Neuronal stem cell (in vitro differentiated cells): ENCODE measurements around the gene NSG1.

Source experiments
- DNase-seq: peaks from one replicate; pipeline ENCODE4 v3.0.0-alpha.2; 2013; ENCODE audit warnings: low spot score
- H2AFZ ChIP-seq: one replicate; pipeline ENCODE4 v1.6.1; 2013; ENCODE audit warnings: mild to moderate bottlenecking, low read length, inconsistent platforms
- H2AK5ac ChIP-seq: 2 replicates; pipeline ENCODE4 v1.6.1; 2013; ENCODE audit warnings: low read depth, mild to moderate bottlenecking, inconsistent platforms, low read length, moderate library complexity, mixed read lengths
- H2BK120ac ChIP-seq: 2 replicates; pipeline ENCODE4 v1.6.1; 2013; ENCODE audit warnings: low read depth, mild to moderate bottlenecking, inconsistent platforms, low read length, moderate library complexity, mixed read lengths
- H2BK12ac ChIP-seq: one replicate; pipeline ENCODE4 v1.6.1; 2013; ENCODE audit warnings: low read length, inconsistent platforms
- H2BK15ac ChIP-seq: 2 replicates; pipeline ENCODE4 v1.6.1; 2013; ENCODE audit warnings: mild to moderate bottlenecking, low read length, inconsistent platforms, mixed read lengths
- H2BK5ac ChIP-seq: one replicate; pipeline ENCODE4 v1.6.1; 2013; ENCODE audit warnings: inconsistent platforms, mild to moderate bottlenecking, low read length, moderate library complexity
- H3K14ac ChIP-seq: one replicate; pipeline ENCODE4 v1.6.1; 2013; ENCODE audit warnings: low read length, inconsistent platforms
- H3K18ac ChIP-seq: 2 replicates; pipeline ENCODE4 v1.6.1; 2013; ENCODE audit warnings: low read length, inconsistent platforms
- H3K23ac ChIP-seq: 2 replicates; pipeline ENCODE4 v1.6.1; 2013; ENCODE audit warnings: low read depth, mild to moderate bottlenecking, mixed read lengths, low read length, inconsistent platforms; ENCODE audit not compliant: poor library complexity
- H3K27ac ChIP-seq: replicated peaks from 3 replicates; pipeline ENCODE4 v1.5.1; 2013; ENCODE audit warnings: low read length, inconsistent platforms
- H3K27me3 ChIP-seq, 3 experiments: 2 replicates each; pipeline ENCODE4 v1.6.1; 2013; ENCODE audit warnings: low read length in 3 of 3, mild to moderate bottlenecking in 2 of 3, inconsistent platforms in 1 of 3, low read depth in 1 of 3, mixed read lengths in 1 of 3, moderate library complexity in 1 of 3; ENCODE audit not compliant: control insufficient read depth in 3 of 3, insufficient read depth in 3 of 3
- H3K36me3 ChIP-seq, 2 donors: replicated peaks in 1 of 2; 2 replicates each; pipeline ENCODE4 v1.6.1; 2013; ENCODE audit warnings: low read length in 2 of 2; ENCODE audit not compliant: control insufficient read depth in 2 of 2, insufficient read depth in 2 of 2
- H3K4ac ChIP-seq: 2 replicates; pipeline ENCODE4 v1.6.1; 2013; ENCODE audit warnings: inconsistent platforms, mild to moderate bottlenecking, low read length, moderate library complexity
- H3K4me1 ChIP-seq, 2 donors: 1 replicate in 1 of 2; 2 replicates in 1 of 2; pipeline ENCODE4 v1.6.1; 2013; ENCODE audit warnings: low read length in 2 of 2, low read depth in 1 of 2; ENCODE audit not compliant: control insufficient read depth in 2 of 2, insufficient read depth in 1 of 2
- H3K4me2 ChIP-seq: one replicate; pipeline ENCODE4 v1.6.1; 2013; ENCODE audit warnings: mild to moderate bottlenecking, low read length, inconsistent platforms; ENCODE audit not compliant: insufficient read depth, poor library complexity, severe bottlenecking
- H3K4me3 ChIP-seq, 2 donors: 2 replicates each; pipeline ENCODE4 v1.5.1; 2013; ENCODE audit warnings: low read length in 2 of 2, mild to moderate bottlenecking in 2 of 2, inconsistent platforms in 1 of 2, moderate library complexity in 1 of 2
- H3K79me1 ChIP-seq: one replicate; pipeline ENCODE4 v1.6.1; 2013; ENCODE audit warnings: low read depth, mild to moderate bottlenecking, inconsistent platforms, low read length, moderate library complexity
- H3K9ac ChIP-seq: one replicate; pipeline ENCODE4 v1.6.1; 2013; ENCODE audit warnings: mild to moderate bottlenecking, low read depth, low read length, inconsistent platforms; ENCODE audit not compliant: poor library complexity
- H3K9me3 ChIP-seq, 2 donors: replicated peaks in 1 of 2; 2 replicates each; pipeline versions ENCODE3 to v1.6.1; 2013; ENCODE audit warnings: low read length in 2 of 2, mild to moderate bottlenecking in 2 of 2, inconsistent platforms in 1 of 2, low read depth in 1 of 2, mixed read lengths in 1 of 2, moderate library complexity in 1 of 2; ENCODE audit not compliant: control insufficient read depth in 2 of 2, insufficient read depth in 1 of 2
- H4K8ac ChIP-seq: one replicate; pipeline ENCODE4 v1.6.1; 2013; ENCODE audit warnings: low read depth, mild to moderate bottlenecking, inconsistent platforms, low read length, moderate library complexity
- H4K91ac ChIP-seq: one replicate; pipeline ENCODE4 v1.6.1; 2013; ENCODE audit warnings: low read length, low read depth, mild to moderate bottlenecking, inconsistent platforms; ENCODE audit not compliant: poor library complexity
- WGBS, 2 donors: extraction: QIAGEN DNeasy Blood & Tissue Kit; methylation state at CpG; one replicate each; pipeline ENCODE4 v1.1.7; 2013; ENCODE audit warnings: missing lambda C conversion rate in 2 of 2, mixed read lengths in 1 of 2; ENCODE audit not compliant: insufficient read length in 2 of 2, insufficient replicate concordance in 1 of 2; ENCODE audit errors: extremely low coverage in 2 of 2; 5-methylcytosine and 5-hydroxymethylcytosine counted together

NSG1 gene

GRCh38 chr4:4341861-4342650 lies 44.8 kb upstream of the NSG1 start:
- no peak overlapping the region for H3K27ac ChIP-seq
- no peaks in the 10 kb centered on the region for H3K4me1 ChIP-seq
- no CpG with 5 or more reads among the region's 9 CpGs for WGBS, 2 donors
- no peak overlapping the region for H2AFZ ChIP-seq
- H3K36me3 ChIP-seq = no peaks in the 10 kb centered on the region
- no peak overlapping the region for H4K91ac ChIP-seq
- no peak overlapping the region for H3K4me2 ChIP-seq
- no peak overlapping the region for H2AK5ac ChIP-seq
- H2BK5ac ChIP-seq = no peak overlapping the region
- no peak overlapping the region for H2BK120ac ChIP-seq
- H4K8ac ChIP-seq = no peak overlapping the region
- H2BK15ac ChIP-seq = no peak overlapping the region
- no peaks in the 10 kb centered on the region for H3K9me3 ChIP-seq
- H3K27me3 ChIP-seq = peaks cover 0 to 18% (median 0%) of the 10 kb centered on the region in 3 experiments
- no peak overlapping the region for H3K18ac ChIP-seq
- H3K4ac ChIP-seq = no peak overlapping the region
- no peak overlapping the region for H2BK12ac ChIP-seq
- no peak for DNase-seq
- no peak overlapping the region for H3K4me3 ChIP-seq
- no peak overlapping the region for H3K14ac ChIP-seq
- no peak overlapping the region for H3K9ac ChIP-seq
- H3K23ac ChIP-seq = peak overlapping the region; percentile 39
- no peaks in the 10 kb centered on the region for H3K79me1 ChIP-seq

DNA sequence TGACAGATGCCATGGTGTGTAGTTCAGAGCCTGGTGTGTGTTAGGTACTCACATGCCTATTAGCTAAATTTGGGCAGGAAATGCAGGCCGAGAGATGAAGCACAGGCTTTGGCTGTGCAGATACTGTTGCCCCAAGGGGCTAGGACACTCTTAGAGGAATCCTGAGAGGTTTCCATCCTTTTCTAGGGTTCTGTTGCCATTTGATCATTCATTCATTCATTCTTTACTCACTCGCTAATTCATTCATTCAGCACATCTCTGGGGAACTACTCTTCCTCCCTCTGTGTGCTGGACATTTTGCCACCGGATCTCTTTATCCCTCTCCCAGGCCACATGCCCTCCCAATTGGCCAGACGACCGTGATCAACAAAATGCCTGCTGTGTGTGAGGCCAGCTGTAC lies 43.9 kb upstream of the NSG1 start:
- Histone ChIP-seq H2BK5ac (no peak overlapping the region), H3K4me1 (no peaks in the 10 kb centered on the region), H3K23ac (no peak overlapping the region), H3K14ac (no peak overlapping the region), H3K9ac (no peak overlapping the region), H3K27me3 (peaks cover 0 to 13% (median 0%) of the 10 kb centered on the region in 3 experiments), H2BK12ac (no peak overlapping the region), H2BK15ac (no peak overlapping the region), H2AK5ac (no peak overlapping the region), H3K79me1 (no peaks in the 10 kb centered on the region), H3K27ac (no peak overlapping the region), H3K18ac (no peak overlapping the region), H2BK120ac (no peak overlapping the region), H4K8ac (no peak overlapping the region), H3K4ac (no peak overlapping the region), H3K36me3 (no peaks in the 10 kb centered on the region), H3K9me3 (no peaks in the 10 kb centered on the region), H3K4me3 (peak overlapping the region in 1 of 2 donors; percentile 47), H3K4me2 (no peak overlapping the region), H2AFZ (no peak overlapping the region), H4K91ac (no peak overlapping the region)
- DNase-seq = no peak
- no CpG with 5 or more reads among the region's 5 CpGs for WGBS, 2 donors

- Histone ChIP-seq H2BK15ac (no peak overlapping the region), H3K4me3 (no peak overlapping the region), H3K4ac (no peak overlapping the region), H4K91ac (no peak overlapping the region), H3K27me3 (peaks cover 0 to 5% (median 0%) of the 10 kb centered on the region in 3 experiments), H3K18ac (no peak overlapping the region), H2BK5ac (no peak overlapping the region), H3K9me3 (no peaks in the 10 kb centered on the region), H2BK12ac (no peak overlapping the region), H3K9ac (no peak overlapping the region), H2AFZ (no peak overlapping the region), H2AK5ac (no peak overlapping the region), H3K4me2 (no peak overlapping the region), H2BK120ac (no peak overlapping the region), H3K36me3 (no peaks in the 10 kb centered on the region), H3K79me1 (no peaks in the 10 kb centered on the region), H3K23ac (no peak overlapping the region), H3K27ac (no peak overlapping the region), H4K8ac (no peak overlapping the region), H3K14ac (no peak overlapping the region), H3K4me1 (no peaks in the 10 kb centered on the region)
- DNase-seq = no peak
- WGBS, 2 donors = no CpG with 5 or more reads among the region's 14 CpGs
These were observed 41.9 kb upstream of the NSG1 start for GRCh38 chr4:4344915-4345527.

GRCh38 chr4:4347585-4347984 lies 39.3 kb upstream of the NSG1 start:
- WGBS, 2 donors = no CpG with 5 or more reads among the region's 1 CpG
- H3K18ac ChIP-seq = no peak overlapping the region
- no peak overlapping the region for H2BK5ac ChIP-seq
- no peak overlapping the region for H3K9ac ChIP-seq
- no peak overlapping the region for H2BK15ac ChIP-seq
- H3K27ac ChIP-seq = no peak overlapping the region
- H3K4ac ChIP-seq = no peak overlapping the region
- no peak overlapping the region for H4K8ac ChIP-seq
- H3K23ac ChIP-seq = no peak overlapping the region
- peaks cover 0 to 5% (median 0%) of the 10 kb centered on the region in 3 experiments for H3K27me3 ChIP-seq
- no peak for DNase-seq
- H3K9me3 ChIP-seq = no peaks in the 10 kb centered on the region
- H4K91ac ChIP-seq = no peak overlapping the region
- H3K4me3 ChIP-seq = no peak overlapping the region
- H3K4me1 ChIP-seq = no peaks in the 10 kb centered on the region
- H3K14ac ChIP-seq = no peak overlapping the region
- H3K79me1 ChIP-seq = no peaks in the 10 kb centered on the region
- no peak overlapping the region for H2AFZ ChIP-seq
- H2BK120ac ChIP-seq = no peak overlapping the region
- no peaks in the 10 kb centered on the region for H3K36me3 ChIP-seq
- H2BK12ac ChIP-seq = no peak overlapping the region
- H2AK5ac ChIP-seq = no peak overlapping the region
- no peak overlapping the region for H3K4me2 ChIP-seq
